SK-N-MC (cell line): ENCODE measurements around the gene PDPK1.
"Not testable (repeated sequence)": the region's sequence is repeated elsewhere in the genome, so short reads cannot be mapped to it uniquely, and the experiment has no call there.

ENCODE experiments used
- DNase-seq: peaks from one replicate; pipeline ENCODE4 v3.0.0-alpha.2; 2011; ENCODE audit warnings: low read depth, low spot score
- H3K27ac ChIP-seq: fragments of 200-600 bp; sonication (generic); 2 replicates; pipeline ENCODE4 v1.5.1; 2016; ENCODE audit warnings: mixed run types
- H3K36me3 ChIP-seq: fragments of 200-600 bp; sonication (generic); 2 replicates; pipeline ENCODE4 v1.6.1; 2017; ENCODE audit warnings: antibody characterized with exemption, low read length, mixed read lengths; ENCODE audit not compliant: insufficient read depth
- H3K4me3 ChIP-seq: fragments of 200-600 bp; sonication (generic); 2 replicates; pipeline ENCODE4 v1.5.1; 2016
- H3K9ac ChIP-seq: fragments of 200-600 bp; sonication (generic); 2 replicates; pipeline ENCODE4 v1.8.0; 2017; ENCODE audit warnings: mixed run types, mixed read lengths; ENCODE audit not compliant: insufficient read length
- H3K9me3 ChIP-seq: fragments of 200-600 bp; sonication (generic); 2 replicates; pipeline ENCODE4 v1.6.1; 2017; ENCODE audit warnings: low read depth, mild to moderate bottlenecking, antibody characterized with exemption, low read length, moderate library complexity, mixed read lengths
- EZH2 ChIP-seq: fragments of 200-600 bp; sonication (generic); IDR thresholded peaks from one replicate; pipeline ENCODE4 v1.6.1; 2017; ENCODE audit warnings: antibody characterized with exemption
- FOXP2 ChIP-seq: optimal IDR thresholded peaks from 2 replicates; pipeline ENCODE3; 2011; ENCODE audit warnings: mild to moderate bottlenecking, moderate library complexity; ENCODE audit not compliant: insufficient read depth; ENCODE audit errors: extremely low read length, control extremely low read depth
- POLR2AphosphoS5 ChIP-seq: IDR thresholded peaks from 2 replicates; pipeline ENCODE4 v1.6.1; 2012; ENCODE audit warnings: mild to moderate bottlenecking, low read depth, low read length, borderline replicate concordance

Gene PDPK1

DNA sequence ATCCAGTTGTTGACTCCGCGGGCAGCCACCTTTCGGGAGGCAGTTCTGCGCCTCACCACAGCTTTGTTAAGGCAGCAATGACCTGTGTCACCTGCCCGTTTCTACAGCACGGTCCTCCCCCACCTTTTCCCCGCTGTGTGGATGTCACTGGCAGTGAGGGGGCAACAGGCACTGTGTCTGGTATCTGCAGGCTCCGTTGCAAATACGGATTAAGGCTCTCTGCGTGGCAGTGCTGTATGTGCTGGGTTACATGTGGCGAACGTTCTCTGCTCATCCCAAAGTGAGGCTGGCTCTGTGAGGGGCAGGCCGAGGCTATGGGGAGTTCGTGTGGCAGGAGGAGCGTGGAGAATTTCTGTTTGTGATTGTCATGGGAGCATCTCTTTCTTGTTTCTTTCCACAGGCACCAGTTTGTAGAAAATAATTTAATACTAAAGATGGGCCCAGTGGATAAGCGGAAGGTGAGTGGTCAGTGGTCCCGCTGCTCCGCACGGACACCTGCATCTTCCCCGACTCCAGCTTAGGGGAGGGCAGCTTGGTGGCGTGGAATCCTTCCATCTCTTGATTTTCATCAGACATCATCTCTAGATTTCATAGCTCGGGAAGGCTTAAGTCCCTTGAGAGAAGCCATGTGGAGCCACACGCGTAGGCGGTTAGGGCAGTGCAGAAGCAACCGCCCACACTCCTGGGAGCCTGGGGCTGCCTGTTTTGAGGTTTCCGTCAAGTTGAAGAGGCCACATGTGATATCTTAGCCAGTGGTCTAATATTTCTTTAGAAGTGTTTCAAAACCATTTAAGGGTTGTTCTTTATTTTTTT lies 57.8 kb downstream of the PDPK1 start:
- H3K4me3 ChIP-seq, result no peak overlapping the region
- TF ChIP-seq POLR2AphosphoS5, result no peak
- H3K9me3 ChIP-seq, result no peaks in the 10 kb centered on the region
- DNase-seq, result no peak
- H3K36me3 ChIP-seq, result no peaks in the 10 kb centered on the region; the same call in 1 of the 2 replicates
- no peak overlapping the region for H3K27ac ChIP-seq
- no peak overlapping the region for H3K9ac ChIP-seq

DNA sequence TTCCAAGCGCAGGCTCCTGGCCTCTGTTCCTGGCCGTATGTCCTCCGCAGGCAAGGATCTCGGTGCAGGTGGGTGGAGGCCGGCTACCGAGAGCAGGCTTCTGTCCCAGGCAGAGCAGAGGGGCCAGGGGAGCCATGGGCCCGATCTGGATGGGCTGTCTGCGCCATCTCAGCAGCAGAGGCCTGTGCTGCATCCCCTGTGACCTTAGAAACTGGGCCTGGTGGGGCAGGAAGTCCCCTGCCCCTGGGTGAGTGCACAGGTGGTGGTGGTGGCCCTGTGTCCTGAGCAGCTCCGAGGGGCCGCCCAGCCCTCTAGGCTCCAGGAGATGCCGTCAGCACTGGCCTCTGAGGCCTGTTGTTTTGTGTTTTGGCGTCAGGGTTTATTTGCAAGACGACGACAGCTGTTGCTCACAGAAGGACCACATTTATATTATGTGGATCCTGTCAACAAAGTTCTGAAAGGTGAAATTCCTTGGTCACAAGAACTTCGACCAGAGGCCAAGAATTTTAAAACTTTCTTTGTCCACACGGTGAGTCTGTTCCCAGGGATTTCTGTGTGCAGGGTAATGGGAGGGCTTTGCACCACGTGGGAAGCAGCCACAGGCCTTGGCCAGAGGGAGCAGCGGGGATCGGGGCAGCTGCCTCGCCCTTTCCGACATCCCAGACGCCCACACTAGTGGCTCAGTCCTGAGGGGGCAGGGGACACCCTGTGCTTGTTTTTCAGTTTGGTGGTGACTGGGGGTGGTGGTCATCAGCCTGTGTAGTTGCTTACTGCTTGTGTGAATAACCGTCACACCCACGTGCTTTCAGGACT lies 59.1 kb downstream of the PDPK1 start:
- Histone ChIP-seq H3K27ac (no peak overlapping the region), H3K9me3 (no peaks in the 10 kb centered on the region), H3K9ac (no peak overlapping the region), H3K4me3 (no peak overlapping the region), H3K36me3 (no peaks in the 10 kb centered on the region; the same call in 1 of the 2 replicates)
- TF ChIP-seq EZH2 (no peak), POLR2AphosphoS5 (no peak), FOXP2 (no peak)
- DNase-seq, result no peak

DNA sequence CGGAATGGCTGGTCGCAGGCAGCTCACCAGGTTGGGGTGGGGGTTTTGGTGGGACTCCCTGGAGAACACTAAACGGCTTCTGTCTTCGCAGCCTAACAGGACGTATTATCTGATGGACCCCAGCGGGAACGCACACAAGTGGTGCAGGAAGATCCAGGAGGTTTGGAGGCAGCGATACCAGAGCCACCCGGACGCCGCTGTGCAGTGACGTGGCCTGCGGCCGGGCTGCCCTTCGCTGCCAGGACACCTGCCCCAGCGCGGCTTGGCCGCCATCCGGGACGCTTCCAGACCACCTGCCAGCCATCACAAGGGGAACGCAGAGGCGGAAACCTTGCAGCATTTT lies 59.7 kb downstream of the PDPK1 start:
- DNase-seq, result no peak
- no peak overlapping the region for H3K27ac ChIP-seq

DNA sequence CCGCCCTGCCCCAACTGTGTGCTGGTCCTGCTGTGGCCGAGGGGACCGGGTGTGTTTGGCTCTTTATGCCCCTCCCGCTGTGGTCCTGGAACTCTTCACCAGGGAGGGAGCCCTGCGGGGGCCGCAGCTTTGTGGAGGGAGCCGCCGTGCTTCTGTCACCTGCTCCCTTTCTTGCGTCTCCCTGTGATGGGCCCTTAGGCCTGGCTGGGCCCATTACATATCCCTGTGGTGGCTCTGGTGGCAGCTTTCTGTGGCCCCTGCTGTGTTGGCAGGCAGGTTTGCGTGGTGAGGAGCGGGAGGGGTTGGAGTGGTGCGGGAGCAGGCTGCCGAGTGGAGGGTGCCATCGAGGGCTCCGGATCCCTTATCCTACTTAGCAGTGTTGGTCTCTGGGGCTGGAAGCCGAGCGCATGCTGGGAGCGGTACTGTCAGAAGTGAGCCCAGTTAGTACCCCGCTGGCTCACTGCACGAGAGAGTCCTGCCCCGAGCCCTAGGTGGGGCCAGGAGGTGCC lies 60.4 kb downstream of the PDPK1 start:
- H3K36me3 ChIP-seq, result no peaks in the 10 kb centered on the region; the same call in 1 of the 2 replicates
- no peak overlapping the region for H3K27ac ChIP-seq
- no peaks in the 10 kb centered on the region for H3K9me3 ChIP-seq
- H3K4me3 ChIP-seq, result no peak overlapping the region
- DNase-seq, result no peak
- no peak for TF ChIP-seq POLR2AphosphoS5
- no peak for TF ChIP-seq EZH2
- no peak for TF ChIP-seq FOXP2
- no peak overlapping the region for H3K9ac ChIP-seq

More for the DNA sequence above, 59.7 kb downstream of the PDPK1 start:
- TF ChIP-seq FOXP2 (no peak), EZH2 (no peak), POLR2AphosphoS5 (no peak)
- no peak overlapping the region for H3K9ac ChIP-seq
- no peaks in the 10 kb centered on the region for H3K9me3 ChIP-seq
- no peak overlapping the region for H3K4me3 ChIP-seq
- no peaks in the 10 kb centered on the region; the same call in 1 of the 2 replicates for H3K36me3 ChIP-seq

DNA sequence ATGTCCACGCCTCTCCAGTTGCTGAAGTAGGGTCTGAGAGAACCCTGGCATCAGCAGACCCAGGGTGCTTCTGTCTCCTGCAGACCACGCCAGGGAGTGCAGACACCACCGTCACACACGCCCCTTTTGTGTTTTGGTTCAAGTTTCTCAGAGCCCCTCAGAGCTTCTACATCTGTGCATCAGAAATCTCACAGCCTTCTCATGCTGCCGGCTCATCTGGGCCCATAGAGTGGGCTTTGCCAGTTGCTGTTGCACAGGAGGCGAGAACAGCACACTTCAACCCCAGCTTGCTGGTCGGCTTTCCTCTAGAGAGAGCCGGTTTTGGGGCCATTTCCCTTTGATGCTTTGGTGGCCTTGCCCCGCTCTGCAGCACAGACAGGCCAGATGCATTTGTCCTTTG lies 60.9 kb downstream of the PDPK1 start:
- no peak overlapping the region for H3K27ac ChIP-seq
- no peak for DNase-seq
- H3K9ac ChIP-seq, result no peak overlapping the region
- no peaks in the 10 kb centered on the region; the same call in 1 of the 2 replicates for H3K36me3 ChIP-seq
- TF ChIP-seq EZH2, result no peak
- TF ChIP-seq FOXP2, result no peak
- no peaks in the 10 kb centered on the region for H3K9me3 ChIP-seq
- H3K4me3 ChIP-seq, result no peak overlapping the region

DNA sequence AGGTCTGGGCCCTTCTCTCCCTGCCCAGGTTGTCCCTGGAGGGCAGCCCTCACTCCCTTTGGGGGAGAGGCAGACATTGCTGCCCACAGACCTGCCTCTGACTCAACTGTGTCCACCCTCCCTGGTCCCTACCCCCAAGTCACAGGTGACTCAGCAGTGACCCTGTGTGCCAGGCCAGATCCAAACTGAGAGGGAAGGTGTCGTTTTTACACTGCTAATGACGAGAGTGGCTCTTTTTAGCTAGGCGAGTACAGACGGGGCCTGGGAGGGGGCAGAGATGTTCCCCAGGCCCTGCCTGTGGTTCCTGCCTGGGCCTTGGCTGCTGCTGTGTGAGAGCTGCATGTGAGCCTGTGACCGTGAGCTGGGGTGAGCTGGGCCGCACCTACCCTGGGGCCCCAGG lies 61.3 kb downstream of the PDPK1 start:
- H3K27ac ChIP-seq, H3K36me3 ChIP-seq, DNase-seq, H3K9ac ChIP-seq, H3K9me3 ChIP-seq, H3K4me3 ChIP-seq: not testable (repeated sequence)

DNA sequence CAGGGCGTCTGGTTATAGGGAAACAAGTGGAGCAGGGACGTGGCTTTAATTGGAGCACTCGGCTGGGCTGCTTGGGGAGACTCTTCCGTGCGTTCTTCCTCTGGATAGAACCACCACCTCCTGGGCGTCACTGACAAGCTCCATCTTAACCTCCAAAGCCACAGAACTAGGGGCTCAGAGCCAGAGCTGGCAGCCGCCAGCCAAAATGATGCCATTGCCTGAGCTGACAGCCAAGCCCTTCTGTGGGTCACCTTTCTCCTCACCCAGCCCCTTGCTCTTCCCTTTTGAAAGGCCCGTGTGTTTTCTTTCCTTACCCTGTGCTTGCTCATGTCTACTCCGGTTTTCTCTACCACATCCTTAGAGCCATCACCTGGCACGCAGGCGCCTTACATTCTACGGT lies 62.0 kb downstream of the PDPK1 start:
- H3K9me3 ChIP-seq, H3K27ac ChIP-seq, H3K4me3 ChIP-seq, H3K9ac ChIP-seq, H3K36me3 ChIP-seq, DNase-seq: not testable (repeated sequence)

DNA sequence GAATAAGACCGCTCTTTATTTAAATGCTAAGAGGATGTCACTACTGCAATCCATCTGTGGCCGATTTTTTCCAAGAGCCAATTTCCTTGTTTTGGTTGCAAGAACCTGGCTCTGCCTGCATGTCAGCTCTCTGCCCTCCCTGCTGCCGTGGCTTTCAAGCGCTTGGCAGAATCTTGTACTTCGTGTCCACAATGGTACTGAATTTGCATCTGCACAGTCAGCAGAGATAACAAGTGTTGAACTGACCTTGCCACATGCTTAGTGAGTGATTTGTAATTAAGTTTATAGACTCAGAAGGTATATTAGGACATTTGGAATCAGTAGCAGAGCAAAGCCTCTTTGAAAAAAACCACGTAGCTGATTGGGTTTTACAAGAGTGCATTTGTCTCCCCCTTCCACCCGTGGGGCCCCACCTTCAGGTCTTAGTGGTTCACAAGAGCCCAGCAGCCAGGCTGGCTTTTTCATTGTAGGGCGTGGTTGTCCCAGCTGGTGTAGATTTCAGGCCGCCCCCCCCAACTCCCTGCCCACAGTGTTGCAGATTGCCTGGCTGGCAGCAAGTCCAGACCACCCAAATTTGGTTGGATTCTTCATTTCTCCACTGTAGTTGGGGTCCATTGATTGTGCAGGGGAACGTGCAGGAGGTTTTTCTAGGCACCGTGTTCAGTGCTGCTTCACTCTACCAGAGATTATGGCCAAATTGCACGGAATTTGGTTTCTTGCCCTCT lies 63.6 kb downstream of the PDPK1 start:
- H3K9ac ChIP-seq, H3K36me3 ChIP-seq, H3K9me3 ChIP-seq, H3K27ac ChIP-seq, DNase-seq, H3K4me3 ChIP-seq: not testable (repeated sequence)

DNA sequence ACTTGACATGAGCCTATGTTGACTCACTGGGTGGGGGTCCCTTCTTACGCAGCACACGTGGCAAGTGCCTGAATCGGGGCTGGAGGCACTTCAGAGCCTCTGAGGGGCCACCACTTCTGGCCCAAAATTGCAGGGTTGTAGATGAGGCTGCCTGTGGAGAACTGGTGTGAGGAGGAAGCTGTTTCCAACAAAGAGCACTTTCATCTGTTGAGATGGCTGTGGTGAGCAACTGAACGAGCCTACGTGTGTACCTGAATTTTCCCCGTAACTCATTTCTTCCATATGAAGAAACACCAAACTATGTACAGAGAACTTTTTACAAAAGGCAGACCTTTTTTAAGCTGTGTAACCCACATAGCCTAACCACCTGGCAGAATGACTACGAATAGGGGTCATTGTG lies 64.4 kb downstream of the PDPK1 start:
- not testable (repeated sequence) for H3K36me3 ChIP-seq, DNase-seq, H3K9ac ChIP-seq, H3K4me3 ChIP-seq, H3K27ac ChIP-seq, H3K9me3 ChIP-seq
